ENCODE results near the gene SYT9.

DNA sequence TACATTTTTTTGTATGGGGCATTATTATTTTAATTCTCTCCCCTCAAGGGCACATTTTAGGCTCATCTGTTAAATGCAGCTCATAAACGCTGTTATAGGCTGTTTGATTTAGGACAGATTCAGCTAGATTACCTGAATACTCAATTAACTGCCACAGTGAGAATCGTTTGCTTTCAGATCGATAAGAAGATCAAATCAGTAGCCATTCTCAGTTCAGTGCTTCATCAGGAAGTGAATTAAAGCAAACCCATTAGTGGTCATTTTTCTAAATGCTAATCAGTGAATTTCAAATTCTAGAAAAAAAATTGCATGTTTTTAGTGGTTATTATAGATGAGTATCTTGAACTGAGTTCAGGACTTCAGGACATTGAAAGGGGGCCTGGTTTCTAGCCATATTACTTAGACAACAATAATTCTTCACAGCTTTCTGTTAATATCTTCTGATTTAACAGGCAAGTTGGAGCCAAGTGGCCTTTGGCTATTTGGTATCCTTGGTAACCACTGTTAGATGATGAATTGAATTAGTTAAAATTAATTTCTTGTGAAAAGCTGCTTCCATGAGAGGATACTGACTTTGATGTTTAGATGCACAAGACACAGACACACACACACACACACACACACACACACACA is 18.6 kb downstream of the SYT9 start:
- TF ChIP-seq ZNF274 (IDR thresholded peaks at IDR 0.05; ENCODE audit: low read depth, low read length) (no peak), YY1 (IDR thresholded peaks at IDR 0.05; ENCODE audit: insufficient read depth, insufficient read length) (no peak)

Measured in NT2/D1 (cell line).